ENCODE measurements around the gene DISC1.

- TF ChIP-seq, protein P1, sequence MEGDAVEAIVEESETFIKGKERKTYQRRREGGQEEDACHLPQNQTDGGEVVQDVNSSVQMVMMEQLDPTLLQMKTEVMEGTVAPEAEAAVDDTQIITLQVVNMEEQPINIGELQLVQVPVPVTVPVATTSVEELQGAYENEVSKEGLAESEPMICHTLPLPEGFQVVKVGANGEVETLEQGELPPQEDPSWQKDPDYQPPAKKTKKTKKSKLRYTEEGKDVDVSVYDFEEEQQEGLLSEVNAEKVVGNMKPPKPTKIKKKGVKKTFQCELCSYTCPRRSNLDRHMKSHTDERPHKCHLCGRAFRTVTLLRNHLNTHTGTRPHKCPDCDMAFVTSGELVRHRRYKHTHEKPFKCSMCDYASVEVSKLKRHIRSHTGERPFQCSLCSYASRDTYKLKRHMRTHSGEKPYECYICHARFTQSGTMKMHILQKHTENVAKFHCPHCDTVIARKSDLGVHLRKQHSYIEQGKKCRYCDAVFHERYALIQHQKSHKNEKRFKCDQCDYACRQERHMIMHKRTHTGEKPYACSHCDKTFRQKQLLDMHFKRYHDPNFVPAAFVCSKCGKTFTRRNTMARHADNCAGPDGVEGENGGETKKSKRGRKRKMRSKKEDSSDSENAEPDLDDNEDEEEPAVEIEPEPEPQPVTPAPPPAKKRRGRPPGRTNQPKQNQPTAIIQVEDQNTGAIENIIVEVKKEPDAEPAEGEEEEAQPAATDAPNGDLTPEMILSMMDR (IDR thresholded peaks at IDR 0.05; ENCODE audit: low read depth, low read length) = no peak
- no peak for TF ChIP-seq POLR2A (IDR thresholded peaks at IDR 0.05; ENCODE audit: extremely low read depth, insufficient read length)
- no peak for TF ChIP-seq MAX (IDR thresholded peaks at IDR 0.05; ENCODE audit: low read depth, low read length)
- TF ChIP-seq MYC (IDR thresholded peaks at IDR 0.05; ENCODE audit: low read depth, low read length) = no peak
Observed at GRCh38 chr1:231634323-231635013, 7.9 kb downstream of the DISC1 start.

Measured in NB4 (cell line).